ENCODE results near the gene CLPTM1L. TPM values are rescaled to one million over a fixed set of nuclear protein-coding genes. Genes with fewer than 3 reads are reported as not detected.
"Not testable (repeated sequence)": the region's sequence is repeated elsewhere in the genome, so short reads cannot be mapped to it uniquely, and the experiment has no call there.

The CLPTM1L gene
- total RNA-seq, 2 donors from 2014 or later, result 56.6 to 85.4 TPM

DNA sequence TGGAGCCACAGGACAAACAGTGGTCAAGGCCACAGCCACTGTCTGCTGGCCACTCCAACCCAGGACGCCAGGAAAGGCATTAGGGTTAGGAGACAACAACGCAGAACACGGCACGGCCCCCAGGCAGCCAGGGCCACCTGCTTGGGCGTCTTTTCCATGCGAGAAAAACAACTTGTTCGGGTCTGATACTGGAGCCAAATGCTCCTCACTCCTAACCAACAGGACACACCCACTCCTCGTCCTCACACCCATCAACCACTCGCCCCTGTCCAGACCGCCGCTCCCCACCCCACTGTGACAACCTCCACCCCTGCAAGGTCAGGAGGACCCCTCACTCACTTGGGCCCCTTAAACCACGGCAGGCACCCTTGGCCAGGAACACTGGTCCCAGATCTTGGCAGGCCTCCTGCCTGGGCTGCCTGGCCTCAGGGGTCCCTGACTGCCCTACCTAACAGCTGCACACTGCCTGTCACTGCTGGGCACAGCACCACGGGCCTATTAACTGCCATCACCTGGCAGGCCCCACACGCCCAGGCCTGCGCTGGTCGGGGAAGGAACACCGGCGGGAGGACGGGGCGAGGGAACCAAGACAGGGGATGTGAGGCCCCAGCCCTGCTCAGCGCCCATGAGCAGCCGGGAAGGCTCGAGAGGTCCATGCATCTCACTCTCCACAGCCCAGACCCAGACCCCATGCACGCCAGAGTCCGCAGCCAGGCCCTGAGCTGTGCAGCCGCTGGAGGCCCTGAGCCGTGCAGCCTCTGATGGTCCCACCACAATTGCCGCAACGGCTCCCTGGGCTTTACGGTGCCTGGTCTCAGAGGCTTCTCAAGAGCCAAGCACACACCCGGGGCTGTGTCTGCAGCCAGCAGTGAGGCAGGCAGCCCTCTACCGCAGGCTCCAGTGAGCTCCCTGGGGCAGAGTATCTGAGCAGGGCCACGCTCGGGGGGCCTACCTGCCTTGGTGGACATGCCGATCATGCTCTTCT, 13.8 kb downstream of the CLPTM1L start:
- no peaks in the 10 kb centered on the region for H3K9me3 ChIP-seq
- no peak for DNase-seq (ENCODE audit: low spot score)
- TF ChIP-seq CTCF (IDR thresholded peaks at IDR 0.05), result no peak
- H3K4me1 ChIP-seq, result peaks cover 0 to 15% of the 10 kb centered on the region in 2 donors
- H3K27me3 ChIP-seq, result no peaks in the 10 kb centered on the region
- peak overlapping the region; percentile 69 to 77 for H3K27ac ChIP-seq
- no peak overlapping the region for H3K4me3 ChIP-seq
- H3K36me3 ChIP-seq, result peaks cover 56% of the 10 kb centered on the region

DNA sequence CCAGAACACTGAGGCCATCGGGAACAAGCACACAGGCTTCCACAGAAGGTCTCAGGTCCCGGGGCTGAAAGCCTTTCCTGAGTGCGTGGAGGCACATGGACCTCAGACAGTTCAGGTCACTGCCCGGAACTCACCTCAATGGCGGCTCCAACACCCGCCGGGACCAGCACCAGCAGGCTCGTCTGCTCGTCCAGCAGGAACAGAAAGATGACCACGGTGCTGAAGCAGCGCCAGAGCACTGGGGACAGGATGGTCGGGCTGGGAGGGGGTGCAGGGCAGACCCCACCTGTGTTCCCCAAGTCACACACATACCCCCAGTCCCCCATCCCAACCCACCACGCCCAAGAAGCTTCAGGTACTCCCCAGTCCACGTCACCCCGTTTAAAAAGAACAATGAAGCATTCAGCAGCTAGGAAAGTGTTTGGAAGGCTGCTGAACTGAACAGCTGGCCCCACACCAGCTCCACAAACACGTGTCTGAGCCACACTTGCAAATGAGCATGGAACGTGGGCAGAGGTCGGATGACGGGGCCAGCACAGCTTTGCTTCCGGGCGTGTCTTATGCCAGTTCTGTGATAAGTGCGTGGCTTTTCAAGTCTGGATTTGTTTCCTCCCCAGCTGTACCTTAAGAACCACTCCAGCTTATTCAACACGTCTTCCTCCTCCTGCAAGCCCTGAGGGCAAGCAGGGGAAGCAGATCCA, 14.6 kb downstream of the CLPTM1L start:
- Histone ChIP-seq H3K27me3 (no peaks in the 10 kb centered on the region), H3K4me1 (peaks cover 0 to 15% of the 10 kb centered on the region in 2 donors), H3K4me3 (no peak overlapping the region), H3K36me3 (peaks cover 55% of the 10 kb centered on the region), H3K9me3 (no peaks in the 10 kb centered on the region), H3K27ac (peak overlapping the region; percentile 69 to 77)
- TF ChIP-seq CTCF (IDR thresholded peaks at IDR 0.05), result no peak
- DNase-seq (ENCODE audit: low spot score), result peak; percentile 67

GRCh38 chr5:1329111-1329579, 15.8 kb downstream of the CLPTM1L start:
- no peak for DNase-seq (ENCODE audit: low spot score)
- H3K4me1 ChIP-seq, result peaks cover 0 to 15% of the 10 kb centered on the region in 2 donors
- no peak for TF ChIP-seq CTCF (IDR thresholded peaks at IDR 0.05)
- H3K4me3 ChIP-seq, result no peak overlapping the region
- no peaks in the 10 kb centered on the region for H3K9me3 ChIP-seq
- no peaks in the 10 kb centered on the region for H3K27me3 ChIP-seq
- H3K27ac ChIP-seq, result peak overlapping the region in 1 of 2 donors; percentile 66
- H3K36me3 ChIP-seq, result peaks cover 51% of the 10 kb centered on the region

DNA sequence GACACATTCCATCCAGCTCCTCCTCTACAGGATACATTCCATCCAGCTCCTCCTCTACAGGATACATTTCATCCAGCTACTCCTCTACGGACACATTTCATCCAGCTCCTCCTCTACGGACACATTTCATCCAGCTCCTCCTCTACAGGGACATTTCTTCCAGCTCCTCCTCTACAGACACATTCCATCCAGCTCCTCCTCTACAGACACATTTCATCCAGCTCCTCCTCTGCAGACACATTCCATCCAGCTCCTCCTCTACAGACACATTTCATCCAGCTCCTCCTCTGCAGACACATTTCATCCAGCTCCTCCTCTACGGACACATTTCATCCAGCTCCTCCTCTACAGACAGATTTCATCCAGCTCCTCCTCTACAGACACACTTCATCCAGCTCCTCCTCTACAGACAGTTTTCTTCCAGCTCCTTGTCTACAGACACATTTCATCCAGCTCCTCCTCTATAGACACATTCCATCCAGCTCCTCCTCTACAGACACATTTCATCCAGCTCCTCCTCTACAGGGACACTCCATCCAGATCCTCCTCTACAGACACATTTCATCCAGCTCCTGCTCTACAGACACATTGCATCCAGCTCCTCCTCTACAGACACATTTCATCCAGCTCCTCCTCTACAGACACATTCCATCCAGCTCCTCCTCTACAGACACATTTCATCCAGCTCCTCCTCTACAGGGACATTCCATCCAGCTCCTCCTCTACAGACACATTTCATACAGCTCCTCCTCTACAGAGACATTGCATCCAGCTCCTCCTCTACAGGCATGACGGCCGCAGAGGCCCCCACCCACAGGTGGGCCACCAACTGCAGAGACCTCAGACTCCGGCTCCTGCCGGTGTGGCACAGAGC, 16.4 kb downstream of the CLPTM1L start:
- Histone ChIP-seq H3K27ac (peak overlapping the region in 1 of 2 donors; percentile 66), H3K36me3 (peaks cover 51% of the 10 kb centered on the region), H3K4me1 (peaks cover 0 to 15% of the 10 kb centered on the region in 2 donors)
- H3K27me3 ChIP-seq; DNase-seq (ENCODE audit: low spot score); H3K9me3 ChIP-seq; H3K4me3 ChIP-seq: not testable (repeated sequence)

GRCh38 chr5:1326901-1327756, 17.8 kb downstream of the CLPTM1L start:
- H3K27ac ChIP-seq, result peak overlapping the region in 1 of 2 donors; percentile 55
- peaks cover 53% of the 10 kb centered on the region for H3K36me3 ChIP-seq
- H3K4me3 ChIP-seq; H3K27me3 ChIP-seq; DNase-seq (ENCODE audit: low spot score); H3K9me3 ChIP-seq: not testable (repeated sequence)
- H3K4me1 ChIP-seq, result peaks cover 0 to 15% of the 10 kb centered on the region in 2 donors

GRCh38 chr5:1326532-1326875, 18.4 kb downstream of the CLPTM1L start:
- not testable (repeated sequence) for H3K4me3 ChIP-seq; H3K9me3 ChIP-seq; DNase-seq (ENCODE audit: low spot score); H3K27me3 ChIP-seq
- H3K36me3 ChIP-seq, result peaks cover 53% of the 10 kb centered on the region
- peaks cover 0 to 15% of the 10 kb centered on the region in 2 donors for H3K4me1 ChIP-seq
- peak overlapping the region in 1 of 2 donors; percentile 55 for H3K27ac ChIP-seq
